Measurements from ENCODE around the gene CMIP.

The CMIP gene

GRCh38 chr16:81461243-81461642, 16.6 kb downstream of the CMIP start:
- DNase-seq (ENCODE audit: low read depth in 2 of 2, low spot score in 1 of 2) = no peak

DNA sequence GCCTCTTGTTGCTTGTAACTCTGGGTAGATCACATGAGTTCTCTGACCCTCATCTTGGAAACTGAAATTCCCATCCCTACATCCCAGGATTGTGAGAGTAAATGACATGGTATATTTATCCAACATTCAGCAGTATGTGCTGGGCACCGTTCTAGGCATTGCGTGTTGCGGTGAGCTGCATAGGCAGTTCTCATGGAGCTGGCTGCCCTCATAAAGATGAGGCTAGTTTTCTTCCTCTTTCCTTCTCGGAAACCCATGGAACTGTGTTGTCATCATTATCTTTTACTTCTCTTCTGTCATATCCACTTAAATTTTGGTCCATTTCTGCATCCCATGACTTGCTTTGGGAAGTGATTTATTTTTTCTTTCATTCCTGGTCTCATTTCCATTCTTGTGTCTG, 17.2 kb downstream of the CMIP start:
- no peak for DNase-seq (ENCODE audit: low read depth in 2 of 2, low spot score in 1 of 2)

DNA sequence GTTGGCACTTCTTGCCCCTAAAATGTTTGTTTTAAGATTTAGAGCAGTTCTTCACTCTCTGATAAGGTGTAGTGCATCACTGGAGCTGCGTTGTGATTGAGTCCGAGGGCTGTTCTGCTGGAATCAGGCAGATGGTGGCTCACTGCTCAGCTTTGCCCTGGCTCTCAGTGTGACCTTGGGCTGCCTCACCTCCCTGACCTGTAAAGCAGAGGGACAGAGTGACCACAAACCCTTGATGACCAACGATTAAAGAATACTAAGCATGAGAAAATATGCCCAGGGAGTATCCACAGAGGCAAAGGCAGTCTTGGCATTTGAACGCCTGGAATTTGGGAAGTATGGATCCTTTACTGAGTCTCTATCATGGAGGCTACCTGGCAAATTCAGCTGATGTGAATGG, 18.1 kb downstream of the CMIP start:
- no peak for DNase-seq (ENCODE audit: low read depth in 2 of 2, low spot score in 1 of 2)

- no peak for DNase-seq (ENCODE audit: low read depth in 2 of 2, low spot score in 1 of 2)
Measured at GRCh38 chr16:81463296-81463890, 18.8 kb downstream of the CMIP start.

DNA sequence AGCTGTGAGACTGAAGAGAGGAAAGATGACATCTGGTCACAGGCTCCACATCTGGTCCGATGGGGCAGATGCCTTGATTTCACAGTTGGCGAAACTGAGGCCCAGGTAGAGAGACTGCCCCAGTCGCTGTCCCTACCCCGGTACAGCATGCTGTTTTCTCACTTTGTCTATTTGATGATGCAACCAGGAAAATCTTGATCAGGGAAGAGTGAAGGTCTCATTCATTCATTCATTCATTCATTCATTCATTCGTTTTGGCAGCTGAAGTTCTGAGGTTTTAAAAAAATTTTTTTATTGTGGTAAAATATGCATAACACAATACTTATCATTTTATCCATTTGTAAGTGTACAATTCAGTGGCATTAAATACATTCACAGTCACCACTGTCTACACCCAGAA, 19.7 kb downstream of the CMIP start:
- no peak for DNase-seq (ENCODE audit: low read depth in 2 of 2, low spot score in 1 of 2)

DNA sequence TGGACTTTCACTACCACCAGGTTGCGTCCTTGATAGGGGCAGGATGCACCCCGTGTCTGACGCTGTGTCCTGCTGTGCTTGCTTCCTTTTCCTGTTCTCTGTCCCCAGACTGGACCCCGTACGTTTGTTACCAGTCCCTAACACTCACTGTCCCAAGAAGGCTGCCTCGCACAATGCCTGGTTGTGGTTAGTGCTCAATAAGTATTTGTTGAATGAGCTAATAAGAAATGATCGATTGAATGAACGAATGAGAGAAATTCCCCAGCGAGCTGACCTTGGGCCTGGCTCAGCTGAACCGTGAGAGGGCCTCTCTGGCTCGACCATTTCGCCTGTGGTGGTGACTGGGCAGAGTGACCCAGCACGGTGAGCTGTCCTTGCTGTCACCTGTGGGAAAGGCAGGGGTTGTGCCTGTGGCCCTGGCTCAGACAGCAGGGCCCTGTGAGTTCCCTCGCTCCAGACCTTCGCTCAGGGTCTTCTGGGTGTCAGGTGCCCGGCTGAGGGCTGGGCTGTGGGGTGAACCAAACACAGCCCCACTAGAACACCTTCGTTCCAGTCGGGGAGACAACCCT, 20.9 kb downstream of the CMIP start:
- no peak for DNase-seq (ENCODE audit: low read depth in 2 of 2, low spot score in 1 of 2)

GRCh38 chr16:81466356-81466980, 21.9 kb downstream of the CMIP start:
- DNase-seq (ENCODE audit: low read depth in 2 of 2, low spot score in 1 of 2) = no peak

GRCh38 chr16:81467072-81467471, 22.5 kb downstream of the CMIP start:
- no peak for DNase-seq (ENCODE audit: low read depth in 2 of 2, low spot score in 1 of 2)

DNA sequence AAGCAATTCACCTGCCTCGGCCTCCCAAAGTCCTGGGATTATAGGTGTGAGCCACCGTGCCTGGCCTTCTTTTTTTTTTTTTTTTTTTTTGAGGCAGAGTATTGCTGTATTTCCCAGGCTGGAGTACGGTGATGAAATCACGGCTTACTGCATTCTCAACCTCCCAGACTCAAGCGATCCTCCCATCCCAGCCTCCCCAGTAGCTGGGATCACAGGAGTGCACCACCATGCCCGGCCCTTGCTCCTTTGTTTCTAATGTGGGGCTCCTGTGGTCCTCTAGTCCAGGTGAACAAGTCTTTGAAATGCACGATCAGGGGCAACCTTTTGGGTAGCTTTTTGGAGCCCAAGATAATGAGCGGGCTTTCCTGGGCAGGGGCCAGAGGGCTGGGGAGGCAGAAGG, 23.2 kb downstream of the CMIP start:
- DNase-seq (ENCODE audit: low read depth in 2 of 2, low spot score in 1 of 2) = no peak

- no peak for DNase-seq (ENCODE audit: low read depth in 2 of 2, low spot score in 1 of 2)
Measured at GRCh38 chr16:81468269-81468902, 23.8 kb downstream of the CMIP start.

GRCh38 chr16:81469183-81469677, 24.6 kb downstream of the CMIP start:
- DNase-seq (ENCODE audit: low read depth in 2 of 2, low spot score in 1 of 2) = no peak

GRCh38 chr16:81469710-81470535, 25.3 kb downstream of the CMIP start:
- no peak for DNase-seq (ENCODE audit: low read depth in 2 of 2, low spot score in 1 of 2)

- DNase-seq (ENCODE audit: low read depth in 2 of 2, low spot score in 1 of 2) = no peak
Measured at GRCh38 chr16:81470796-81471636, 26.4 kb downstream of the CMIP start.

DNA sequence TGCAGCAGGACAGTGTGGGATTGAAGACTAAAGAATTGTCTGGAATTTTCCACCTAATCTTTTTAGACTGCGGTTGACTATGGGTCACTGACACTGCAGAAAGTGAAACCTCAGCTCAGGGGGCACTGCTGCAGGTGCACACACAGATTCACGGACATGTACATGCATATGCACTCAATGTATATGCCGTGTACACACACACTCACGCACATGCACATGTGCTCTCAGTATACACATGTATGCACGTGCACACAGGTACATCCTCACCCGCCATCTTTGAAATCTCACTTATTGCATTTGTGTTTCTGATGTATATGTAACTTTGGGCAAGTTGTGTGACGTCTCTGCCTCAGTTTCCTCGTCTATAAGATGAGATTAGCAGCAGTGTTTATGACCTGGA, 27.3 kb downstream of the CMIP start:
- DNase-seq (ENCODE audit: low read depth in 2 of 2, low spot score in 1 of 2) = no peak

DNA sequence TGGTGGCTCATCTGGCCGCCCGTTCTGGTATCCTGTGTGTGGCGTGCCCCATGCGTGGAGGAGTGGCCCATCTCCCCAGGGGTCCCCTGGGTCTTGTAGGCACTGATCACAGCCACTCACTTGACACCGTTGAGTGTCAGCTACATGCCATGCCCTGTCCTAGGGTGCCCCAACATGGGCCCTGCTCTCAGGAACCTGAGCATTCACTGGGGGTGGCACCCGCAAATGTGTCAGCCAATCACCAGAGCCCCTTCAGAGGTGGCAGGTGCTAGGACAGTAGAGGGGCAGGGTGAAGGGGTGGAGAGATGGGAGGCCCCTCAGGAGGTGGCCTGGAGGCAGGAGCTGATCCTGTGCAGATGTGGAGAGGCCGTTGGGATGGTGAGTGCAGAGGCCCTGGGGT, 27.8 kb downstream of the CMIP start:
- no peak for DNase-seq (ENCODE audit: low read depth in 2 of 2, low spot score in 1 of 2)

GRCh38 chr16:81473066-81473488, 28.5 kb downstream of the CMIP start:
- no peak for DNase-seq (ENCODE audit: low read depth in 2 of 2, low spot score in 1 of 2)

DNA sequence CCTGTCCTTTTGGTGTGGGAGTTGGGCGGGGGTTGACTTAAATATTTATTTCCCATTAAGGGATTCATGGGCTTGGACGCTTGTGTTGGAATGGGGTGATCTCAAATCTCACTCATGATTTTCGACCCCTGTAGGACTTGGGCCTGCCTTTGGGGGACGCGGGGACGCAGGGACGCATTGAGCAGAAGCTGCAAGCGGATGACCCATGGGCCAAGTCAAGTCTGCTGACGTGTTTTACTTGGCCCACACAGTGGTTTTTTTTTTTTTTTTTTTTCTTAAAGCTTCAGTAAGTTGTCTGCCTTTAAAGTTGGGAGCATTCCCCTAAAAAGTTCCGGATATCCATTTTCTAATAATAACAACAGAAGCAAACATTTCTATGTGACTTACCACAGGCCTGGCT, 28.9 kb downstream of the CMIP start:
- no peak for DNase-seq (ENCODE audit: low read depth in 2 of 2, low spot score in 1 of 2)

DNA sequence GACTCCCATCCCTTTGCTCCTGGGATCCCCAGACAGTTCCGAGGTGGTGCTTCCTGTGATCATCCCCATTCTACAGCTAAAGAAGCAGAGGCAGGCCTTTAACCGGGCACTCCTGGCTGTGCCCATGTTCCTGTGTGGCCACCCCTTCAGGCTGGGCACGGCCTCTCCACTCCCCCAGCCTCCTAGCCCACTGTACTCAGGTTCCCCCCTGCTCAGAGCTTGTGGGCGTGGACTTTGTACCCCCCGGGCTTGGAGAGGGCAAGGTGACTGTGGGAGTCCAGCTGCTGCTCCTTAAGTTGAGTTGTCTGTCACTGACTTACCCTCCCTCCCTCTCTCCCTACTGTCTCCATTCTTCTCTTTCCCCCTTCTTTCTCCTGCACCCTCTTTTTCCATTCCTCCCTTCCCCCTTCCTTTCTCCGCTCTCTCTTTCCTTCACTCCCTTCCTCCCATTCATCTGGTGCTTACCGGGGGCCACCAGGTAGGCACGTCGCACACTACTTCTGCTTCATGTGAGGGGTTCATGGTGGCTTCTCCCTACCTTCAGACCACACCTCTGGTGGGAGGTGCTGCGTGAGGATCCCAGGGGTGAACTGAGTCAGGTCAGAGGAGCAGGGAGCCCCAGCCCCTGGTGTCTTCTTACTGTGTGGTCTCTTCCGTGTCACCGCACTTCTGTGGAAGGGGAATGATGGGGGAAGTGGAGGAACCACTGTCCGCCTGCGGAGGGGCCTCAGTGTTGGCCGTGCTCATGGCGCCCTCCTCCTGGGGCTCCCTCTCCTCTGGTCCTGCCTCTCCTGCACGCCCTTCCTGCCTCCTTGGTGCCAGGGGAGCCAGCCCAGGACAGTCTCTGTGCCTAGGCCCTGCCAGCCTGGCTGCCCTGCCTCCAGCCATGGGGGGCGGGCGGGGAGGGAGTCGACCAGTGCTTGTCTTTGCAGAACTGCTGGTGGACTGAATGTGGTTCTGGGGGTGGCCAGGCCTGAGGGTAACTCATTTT, 29.7 kb downstream of the CMIP start:
- DNase-seq (ENCODE audit: low read depth in 2 of 2, low spot score in 1 of 2) = no peak

All from stimulated activated CD8-positive, alpha-beta memory T cell treated with anti-CD3 and anti-CD28 coated beads, Interleukin-4, amount 100 ng/mL, for 4 hours (primary cell).